K562 (cell line): ENCODE measurements around the gene CLK4. TPM values are rescaled to one million over a fixed set of nuclear protein-coding genes. Genes with fewer than 3 reads are reported as not detected.

ENCODE experiments used
- PHF20 ChIP-seq: fragments of 450-650 bp; IDR thresholded peaks from 2 replicates; pipeline ENCODE4 v1.6.1; 2018; ENCODE audit not compliant: partially characterized antibody
- REST ChIP-seq, 2 experiments: fragments of 450-650 bp; formaldehyde crosslinking in 1 of 2; IDR thresholded peaks; 2 replicates each; pipeline versions ENCODE4 v1.4.0 to v1.6.1; 2014 to 2020; ENCODE audit warnings: mild to moderate bottlenecking in 2 of 2, borderline replicate concordance in 1 of 2, low read depth in 1 of 2
- ZNF764 ChIP-seq: fragments of 250-450 bp; sonication (Bioruptor Pico); IDR thresholded peaks from 2 replicates; pipeline ENCODE4 v1.4.0; 2020; ENCODE audit warnings: low read depth, mild to moderate bottlenecking, moderate library complexity
- polyA plus RNA-seq, 8 experiments: library from polyadenylated mRNA; depleted of rRNA in 4 of 8; stranded (reverse) in 5 of 8; unstranded in 3 of 8; fragments of >200 nt; fragmentation: Nextera tagmentation in 2 of 8; fragmentation: Illumina TruSeq in 1 of 8; extraction: Ambion mirVana in 2 of 8; extraction: Trizol in 1 of 8; gene quantifications; 2 replicates each; pipeline versions ENCODE4 v1.2.1 to v1.2.3, GENCODE V29; 2011 to 2014; ENCODE audit warnings: inconsistent platforms in 1 of 8, missing spikeins in 1 of 8
- total RNA-seq, 7 experiments: library from RNA; depleted of rRNA in 6 of 7; stranded (reverse); fragments of >200 nt in 6 of 7; fragmentation: Illumina TruSeq in 2 of 7; extraction: Trizol in 2 of 7; gene quantifications; 2 replicates each; pipeline versions ENCODE4 v1.2.1 to v1.2.3, GENCODE V29; 2011 to 2021; ENCODE audit warnings: low replicate concordance in 1 of 7
- TF ChIP-seq, protein P1 (sequence below), 2 experiments: IDR thresholded peaks; 2 replicates each; pipeline ENCODE4 v1.6.1; 2012; ENCODE audit warnings: improper control_type of control experiment in 2 of 2, low read depth in 2 of 2, low read length in 2 of 2, borderline replicate concordance in 1 of 2
- TF ChIP-seq, protein P2 (sequence below): fragments of 250-450 bp; sonication (Bioruptor Pico); IDR thresholded peaks from 2 replicates; pipeline ENCODE4 v1.8.0; 2022; ENCODE audit warnings: inconsistent platforms, mild to moderate bottlenecking, moderate library complexity, borderline replicate concordance
- TF ChIP-seq, protein P3 (sequence below): fragments of 250-450 bp; sonication (Bioruptor Pico); IDR thresholded peaks from 2 replicates; pipeline ENCODE4 v1.4.0; 2020

Gene CLK4
- total and polyA plus RNA-seq, 9 of the 15 experiments (the other 6 are each of a cell fraction or from before 2014, with no cell fraction given) = 10.5 to 23.1 (median 13.9) TPM

DNA sequence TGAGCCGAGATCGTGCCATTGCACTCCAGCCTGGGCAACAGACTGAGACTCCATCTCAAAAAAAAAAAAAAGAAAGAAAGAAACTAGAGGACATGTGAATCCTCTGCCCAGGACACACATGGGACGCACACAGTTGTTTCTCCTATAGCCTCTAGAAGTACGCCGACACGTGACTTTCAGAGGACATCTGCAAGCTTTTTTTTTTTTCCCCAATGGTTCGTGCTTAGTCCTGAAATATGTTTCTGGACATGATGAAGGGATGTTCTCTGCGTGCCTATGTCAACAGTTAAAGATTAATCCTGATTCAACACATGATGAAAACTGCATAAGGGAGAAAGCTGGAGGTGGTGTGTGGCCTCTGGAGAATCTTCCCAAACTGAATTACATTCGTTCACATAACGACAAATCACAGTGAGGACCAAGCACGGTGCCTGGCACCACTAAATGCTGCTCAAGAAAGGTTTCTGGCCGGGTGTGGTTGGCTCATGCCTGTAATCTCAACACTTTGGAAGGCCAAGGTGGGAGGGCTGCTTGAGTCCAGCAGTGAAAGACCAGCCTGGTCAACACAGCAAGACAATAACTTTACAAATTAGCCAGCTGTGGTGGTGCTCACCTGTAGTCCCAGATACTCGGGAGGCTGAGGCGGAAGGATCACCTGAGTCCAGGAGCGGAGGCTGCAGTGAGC lies 46.4 kb downstream of the CLK4 start (continued):
- no peak for TF ChIP-seq REST (IDR thresholded peaks at IDR 0.05; ENCODE audit: borderline replicate concordance)
- no peak for TF ChIP-seq REST (CRISPR knock-in tag; IDR thresholded peaks at IDR 0.05; ENCODE audit: low read depth)
- TF ChIP-seq ZNF764 (CRISPR knock-in tag) = no peak
- TF ChIP-seq, protein P1, sequence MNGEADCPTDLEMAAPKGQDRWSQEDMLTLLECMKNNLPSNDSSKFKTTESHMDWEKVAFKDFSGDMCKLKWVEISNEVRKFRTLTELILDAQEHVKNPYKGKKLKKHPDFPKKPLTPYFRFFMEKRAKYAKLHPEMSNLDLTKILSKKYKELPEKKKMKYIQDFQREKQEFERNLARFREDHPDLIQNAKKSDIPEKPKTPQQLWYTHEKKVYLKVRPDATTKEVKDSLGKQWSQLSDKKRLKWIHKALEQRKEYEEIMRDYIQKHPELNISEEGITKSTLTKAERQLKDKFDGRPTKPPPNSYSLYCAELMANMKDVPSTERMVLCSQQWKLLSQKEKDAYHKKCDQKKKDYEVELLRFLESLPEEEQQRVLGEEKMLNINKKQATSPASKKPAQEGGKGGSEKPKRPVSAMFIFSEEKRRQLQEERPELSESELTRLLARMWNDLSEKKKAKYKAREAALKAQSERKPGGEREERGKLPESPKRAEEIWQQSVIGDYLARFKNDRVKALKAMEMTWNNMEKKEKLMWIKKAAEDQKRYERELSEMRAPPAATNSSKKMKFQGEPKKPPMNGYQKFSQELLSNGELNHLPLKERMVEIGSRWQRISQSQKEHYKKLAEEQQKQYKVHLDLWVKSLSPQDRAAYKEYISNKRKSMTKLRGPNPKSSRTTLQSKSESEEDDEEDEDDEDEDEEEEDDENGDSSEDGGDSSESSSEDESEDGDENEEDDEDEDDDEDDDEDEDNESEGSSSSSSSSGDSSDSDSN (IDR thresholded peaks at IDR 0.05; ENCODE audit: borderline replicate concordance in 1 of 2, low read depth in 2 of 2, low read length in 2 of 2) = no peak
- TF ChIP-seq, protein P2, sequence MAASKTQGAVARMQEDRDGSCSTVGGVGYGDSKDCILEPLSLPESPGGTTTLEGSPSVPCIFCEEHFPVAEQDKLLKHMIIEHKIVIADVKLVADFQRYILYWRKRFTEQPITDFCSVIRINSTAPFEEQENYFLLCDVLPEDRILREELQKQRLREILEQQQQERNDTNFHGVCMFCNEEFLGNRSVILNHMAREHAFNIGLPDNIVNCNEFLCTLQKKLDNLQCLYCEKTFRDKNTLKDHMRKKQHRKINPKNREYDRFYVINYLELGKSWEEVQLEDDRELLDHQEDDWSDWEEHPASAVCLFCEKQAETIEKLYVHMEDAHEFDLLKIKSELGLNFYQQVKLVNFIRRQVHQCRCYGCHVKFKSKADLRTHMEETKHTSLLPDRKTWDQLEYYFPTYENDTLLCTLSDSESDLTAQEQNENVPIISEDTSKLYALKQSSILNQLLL (CRISPR knock-in tag) = no peak
- TF ChIP-seq PHF20 = no peak
- TF ChIP-seq, protein P3, sequence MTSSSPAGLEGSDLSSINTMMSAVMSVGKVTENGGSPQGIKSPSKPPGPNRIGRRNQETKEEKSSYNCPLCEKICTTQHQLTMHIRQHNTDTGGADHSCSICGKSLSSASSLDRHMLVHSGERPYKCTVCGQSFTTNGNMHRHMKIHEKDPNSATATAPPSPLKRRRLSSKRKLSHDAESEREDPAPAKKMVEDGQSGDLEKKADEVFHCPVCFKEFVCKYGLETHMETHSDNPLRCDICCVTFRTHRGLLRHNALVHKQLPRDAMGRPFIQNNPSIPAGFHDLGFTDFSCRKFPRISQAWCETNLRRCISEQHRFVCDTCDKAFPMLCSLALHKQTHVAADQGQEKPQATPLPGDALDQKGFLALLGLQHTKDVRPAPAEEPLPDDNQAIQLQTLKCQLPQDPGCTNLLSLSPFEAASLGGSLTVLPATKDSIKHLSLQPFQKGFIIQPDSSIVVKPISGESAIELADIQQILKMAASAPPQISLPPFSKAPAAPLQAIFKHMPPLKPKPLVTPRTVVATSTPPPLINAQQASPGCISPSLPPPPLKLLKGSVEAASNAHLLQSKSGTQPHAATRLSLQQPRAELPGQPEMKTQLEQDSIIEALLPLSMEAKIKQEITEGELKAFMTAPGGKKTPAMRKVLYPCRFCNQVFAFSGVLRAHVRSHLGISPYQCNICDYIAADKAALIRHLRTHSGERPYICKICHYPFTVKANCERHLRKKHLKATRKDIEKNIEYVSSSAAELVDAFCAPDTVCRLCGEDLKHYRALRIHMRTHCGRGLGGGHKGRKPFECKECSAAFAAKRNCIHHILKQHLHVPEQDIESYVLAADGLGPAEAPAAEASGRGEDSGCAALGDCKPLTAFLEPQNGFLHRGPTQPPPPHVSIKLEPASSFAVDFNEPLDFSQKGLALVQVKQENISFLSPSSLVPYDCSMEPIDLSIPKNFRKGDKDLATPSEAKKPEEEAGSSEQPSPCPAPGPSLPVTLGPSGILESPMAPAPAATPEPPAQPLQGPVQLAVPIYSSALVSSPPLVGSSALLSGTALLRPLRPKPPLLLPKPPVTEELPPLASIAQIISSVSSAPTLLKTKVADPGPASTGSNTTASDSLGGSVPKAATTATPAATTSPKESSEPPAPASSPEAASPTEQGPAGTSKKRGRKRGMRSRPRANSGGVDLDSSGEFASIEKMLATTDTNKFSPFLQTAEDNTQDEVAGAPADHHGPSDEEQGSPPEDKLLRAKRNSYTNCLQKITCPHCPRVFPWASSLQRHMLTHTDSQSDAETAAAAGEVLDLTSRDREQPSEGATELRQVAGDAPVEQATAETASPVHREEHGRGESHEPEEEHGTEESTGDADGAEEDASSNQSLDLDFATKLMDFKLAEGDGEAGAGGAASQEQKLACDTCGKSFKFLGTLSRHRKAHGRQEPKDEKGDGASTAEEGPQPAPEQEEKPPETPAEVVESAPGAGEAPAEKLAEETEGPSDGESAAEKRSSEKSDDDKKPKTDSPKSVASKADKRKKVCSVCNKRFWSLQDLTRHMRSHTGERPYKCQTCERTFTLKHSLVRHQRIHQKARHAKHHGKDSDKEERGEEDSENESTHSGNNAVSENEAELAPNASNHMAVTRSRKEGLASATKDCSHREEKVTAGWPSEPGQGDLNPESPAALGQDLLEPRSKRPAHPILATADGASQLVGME (CRISPR knock-in tag) = no peak
